ENCODE measurements around the gene REEP2. TPM values are rescaled to one million over a fixed set of nuclear protein-coding genes. Genes with fewer than 3 reads are reported as not detected.
A peak's percentile ranks its signal among the peaks of the same experiment; 100 is the strongest.

The REEP2 gene
- polyA plus RNA-seq, 1 donor from 2014 or later, result not detected

- Mint-ChIP-seq H3K27me3 (no peaks in the 10 kb centered on the region), H3K4me3 (no peak overlapping the region), H3K27ac (no peak overlapping the region), H3K9me3 (no peaks in the 10 kb centered on the region), H3K4me1 (peaks cover 7 to 13% (median 9%) of the 10 kb centered on the region in 3 donors), H3K36me3 (no peaks in the 10 kb centered on the region)
Measured at GRCh38 chr5:138441221-138441620, 2.4 kb downstream of the REEP2 start.

- Mint-ChIP-seq H3K27me3 (peaks cover 1% of the 10 kb centered on the region), H3K36me3 (no peaks in the 10 kb centered on the region), H3K4me1 (peaks cover 0 to 6% (median 5%) of the 10 kb centered on the region in 3 donors), H3K9me3 (no peaks in the 10 kb centered on the region), H3K4me3 (no peak overlapping the region), H3K27ac (peak overlapping the region in 1 of 3 donors; percentile 73)
Measured at GRCh38 chr5:138444078-138444773, 5.4 kb downstream of the REEP2 start.

- peaks cover 3% of the 10 kb centered on the region for H3K27me3 Mint-ChIP-seq
- no peaks in the 10 kb centered on the region for H3K9me3 Mint-ChIP-seq
- H3K36me3 Mint-ChIP-seq, result no peaks in the 10 kb centered on the region
- no peak overlapping the region for H3K4me3 Mint-ChIP-seq
- peak overlapping the region in 1 of 3 donors; percentile 73 for H3K27ac Mint-ChIP-seq
- H3K4me1 Mint-ChIP-seq, result peaks cover 2 to 5% (median 4%) of the 10 kb centered on the region in 3 donors
Measured at GRCh38 chr5:138444774-138445546, 6.1 kb downstream of the REEP2 start.

DNA sequence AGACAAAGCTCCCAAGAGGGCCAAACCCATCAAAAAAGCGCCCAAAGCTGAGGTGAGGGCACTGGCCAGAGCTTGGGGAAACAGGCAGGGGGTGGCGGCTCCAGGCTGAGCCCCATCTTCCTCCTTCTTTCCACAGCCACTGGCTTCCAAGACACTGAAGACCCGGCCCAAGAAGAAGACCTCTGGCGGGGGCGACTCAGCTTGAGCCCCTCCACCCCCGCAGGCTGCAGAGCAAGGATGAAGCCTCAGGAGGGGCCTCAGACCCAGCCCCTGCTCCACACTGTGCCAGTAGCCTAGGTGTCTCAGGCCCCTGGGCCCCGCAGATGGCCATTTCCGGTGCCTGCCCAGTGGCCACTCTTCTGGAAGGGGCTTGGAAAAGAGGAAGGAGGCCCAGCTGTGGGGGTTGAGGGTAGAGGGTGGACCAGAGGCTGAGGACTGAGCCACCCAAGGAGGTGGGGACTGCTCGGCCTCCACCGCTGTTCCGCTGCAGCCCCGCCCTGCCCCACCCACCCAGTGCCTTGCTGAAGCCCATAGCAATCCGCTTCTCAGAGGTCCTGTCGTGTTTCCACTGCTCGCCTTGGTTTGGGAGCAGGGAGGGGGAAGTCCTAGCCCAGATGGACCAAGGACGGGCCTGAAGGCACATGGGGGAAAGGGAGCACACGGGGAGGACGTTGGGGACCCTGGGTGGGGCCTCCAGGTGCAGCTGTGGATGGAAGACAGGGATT lies 6.9 kb downstream of the REEP2 start:
- H3K4me3 Mint-ChIP-seq, result no peak overlapping the region
- peaks cover 3 to 5% (median 5%) of the 10 kb centered on the region in 3 donors for H3K4me1 Mint-ChIP-seq

GRCh38 chr5:138448070-138448469 lies 9.2 kb downstream of the REEP2 start:
- Mint-ChIP-seq H3K27me3 (peaks cover 6% of the 10 kb centered on the region), H3K9me3 (no peaks in the 10 kb centered on the region), H3K4me1 (peaks cover 3 to 5% (median 5%) of the 10 kb centered on the region in 3 donors)

More for the DNA sequence above, 6.9 kb downstream of the REEP2 start:
- H3K9me3 Mint-ChIP-seq, result no peaks in the 10 kb centered on the region
- peaks cover 6% of the 10 kb centered on the region for H3K27me3 Mint-ChIP-seq
- no peak overlapping the region for H3K27ac Mint-ChIP-seq
- H3K36me3 Mint-ChIP-seq, result no peaks in the 10 kb centered on the region

GRCh38 chr5:138448481-138449398 lies 9.9 kb downstream of the REEP2 start:
- Mint-ChIP-seq H3K4me3 (no peak overlapping the region), H3K27ac (no peak overlapping the region), H3K36me3 (no peaks in the 10 kb centered on the region), H3K27me3 (peaks cover 6% of the 10 kb centered on the region), H3K9me3 (no peaks in the 10 kb centered on the region), H3K4me1 (peaks cover 3 to 5% (median 5%) of the 10 kb centered on the region in 3 donors)

More at GRCh38 chr5:138448070-138448469, 9.2 kb downstream of the REEP2 start:
- no peaks in the 10 kb centered on the region for H3K36me3 Mint-ChIP-seq
- no peak overlapping the region for H3K27ac Mint-ChIP-seq
- H3K4me3 Mint-ChIP-seq, result no peak overlapping the region

DNA sequence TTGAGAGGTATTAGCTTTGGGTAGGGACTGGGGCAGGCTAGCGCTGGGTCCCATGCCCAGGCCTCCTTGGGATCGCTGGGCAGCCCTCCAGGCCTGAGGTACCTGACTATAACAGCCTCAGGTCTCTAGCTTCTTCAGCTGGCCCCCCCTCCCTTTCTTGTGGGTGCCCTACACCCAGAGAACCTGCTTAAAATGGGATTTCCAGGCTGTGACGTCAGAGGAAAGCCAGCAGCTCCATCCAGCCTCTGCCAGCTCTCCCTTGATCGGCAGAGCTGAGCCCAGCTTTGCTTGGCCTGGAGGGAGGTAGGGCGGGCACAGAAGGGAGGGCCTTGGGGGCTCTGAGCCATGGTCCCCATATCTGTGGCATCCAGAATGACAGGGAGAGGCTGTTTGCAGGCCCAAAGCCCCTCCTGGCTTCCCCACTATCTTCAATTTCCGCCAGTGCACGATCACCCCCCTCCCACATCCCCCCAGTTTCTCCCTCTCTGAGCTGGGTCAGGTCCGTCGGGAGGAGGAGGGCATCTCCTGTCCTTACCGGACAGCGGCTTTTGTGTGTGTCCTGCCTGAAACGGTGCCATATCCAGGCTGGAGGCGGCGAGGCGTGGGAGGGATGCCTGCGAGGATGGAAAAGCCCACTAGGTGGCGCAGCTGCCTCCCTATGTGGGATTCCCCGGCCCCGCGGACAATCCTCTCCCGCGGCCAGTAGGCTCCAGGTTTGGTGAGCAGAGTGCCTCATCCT lies 10.8 kb downstream of the REEP2 start:
- Mint-ChIP-seq H3K27me3 (peaks cover 6% of the 10 kb centered on the region), H3K4me3 (peak overlapping the region in 2 of 4 donors; percentile 47 to 72), H3K36me3 (no peaks in the 10 kb centered on the region), H3K4me1 (peaks cover 3 to 5% (median 5%) of the 10 kb centered on the region in 3 donors), H3K27ac (peak overlapping the region in 1 of 3 donors; percentile 13), H3K9me3 (no peaks in the 10 kb centered on the region)

GRCh38 chr5:138450971-138451370 lies 12.1 kb downstream of the REEP2 start:
- no peak overlapping the region for H3K4me3 Mint-ChIP-seq
- no peak overlapping the region for H3K27ac Mint-ChIP-seq
- peaks cover 5 to 6% (median 5%) of the 10 kb centered on the region in 3 donors for H3K4me1 Mint-ChIP-seq
- H3K36me3 Mint-ChIP-seq, result no peaks in the 10 kb centered on the region
- H3K9me3 Mint-ChIP-seq, result no peaks in the 10 kb centered on the region
- peaks cover 6% of the 10 kb centered on the region for H3K27me3 Mint-ChIP-seq

DNA sequence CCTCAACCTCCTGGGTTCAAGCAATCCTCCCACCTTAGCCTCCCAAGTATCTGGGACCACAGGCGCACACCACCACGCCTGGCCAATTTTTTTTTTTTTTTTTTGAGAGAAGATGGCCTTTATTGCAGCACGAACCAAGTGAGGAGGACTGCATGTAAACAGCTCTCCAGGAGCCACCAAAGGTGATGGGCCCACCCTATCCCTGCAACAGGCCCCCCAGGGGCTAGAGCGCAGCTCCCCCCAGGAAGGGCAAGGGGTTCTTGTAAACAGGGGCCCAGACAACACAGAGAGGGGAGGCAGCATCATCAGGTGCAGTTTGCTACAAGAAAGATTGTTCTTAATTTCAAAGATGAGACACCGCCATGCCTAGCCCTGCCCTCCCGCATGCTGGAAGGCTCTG lies 13.9 kb downstream of the REEP2 start:
- Mint-ChIP-seq H3K4me1 (peaks cover 5 to 8% (median 5%) of the 10 kb centered on the region in 3 donors), H3K27me3 (peaks cover 6% of the 10 kb centered on the region), H3K36me3 (no peaks in the 10 kb centered on the region), H3K27ac (no peak overlapping the region), H3K9me3 (no peaks in the 10 kb centered on the region), H3K4me3 (no peak overlapping the region)

- Mint-ChIP-seq H3K9me3 (no peaks in the 10 kb centered on the region), H3K36me3 (no peaks in the 10 kb centered on the region), H3K4me3 (no peak overlapping the region), H3K4me1 (peaks cover 5 to 8% (median 7%) of the 10 kb centered on the region in 3 donors), H3K27ac (no peak overlapping the region), H3K27me3 (peaks cover 4% of the 10 kb centered on the region)
Measured at GRCh38 chr5:138453590-138453989, 14.7 kb downstream of the REEP2 start.

GRCh38 chr5:138454121-138454520 lies 15.3 kb downstream of the REEP2 start:
- Mint-ChIP-seq H3K36me3 (no peaks in the 10 kb centered on the region), H3K27ac (no peak overlapping the region), H3K9me3 (no peaks in the 10 kb centered on the region), H3K27me3 (peaks cover 4% of the 10 kb centered on the region), H3K4me3 (no peak overlapping the region), H3K4me1 (peaks cover 8 to 12% (median 9%) of the 10 kb centered on the region in 3 donors)

DNA sequence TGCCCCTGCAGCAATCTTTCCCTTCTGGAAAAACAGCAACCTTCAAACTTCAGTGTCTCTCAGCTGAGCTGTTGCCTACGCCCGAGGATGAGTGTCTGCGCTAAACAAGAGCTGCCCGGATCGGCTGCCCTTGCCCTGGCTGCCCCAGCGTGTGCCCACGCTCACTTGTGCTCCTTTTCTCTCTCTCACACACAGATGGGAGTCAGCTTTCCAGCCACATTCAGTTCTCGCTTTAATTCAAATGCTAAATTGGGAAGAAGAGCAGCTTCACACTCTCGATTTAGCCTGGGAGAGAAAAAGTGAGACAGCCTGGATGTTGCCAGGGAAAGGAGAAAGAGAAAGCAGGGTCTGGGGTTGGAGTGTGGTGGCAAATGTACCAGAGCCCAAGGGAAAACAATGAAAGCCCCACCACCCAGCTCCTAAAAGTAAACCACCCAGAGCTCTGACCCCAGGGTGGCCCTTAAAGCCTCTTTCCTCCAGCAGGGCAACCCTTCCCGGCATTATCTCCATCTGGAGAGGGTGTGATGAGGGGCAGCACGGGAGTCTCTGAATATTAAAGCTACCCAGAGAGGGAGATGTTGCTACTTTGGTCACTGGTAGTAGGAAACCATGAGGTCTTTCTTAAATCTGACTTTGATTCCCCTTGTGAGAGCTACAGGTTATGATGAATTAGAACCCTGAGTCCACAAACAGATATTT lies 16.5 kb downstream of the REEP2 start:
- H3K27me3 Mint-ChIP-seq, result peaks cover under 1% of the 10 kb centered on the region
- H3K27ac Mint-ChIP-seq, result peak overlapping the region in 2 of 3 donors; percentile 14 to 37
- H3K4me3 Mint-ChIP-seq, result no peak overlapping the region
- H3K9me3 Mint-ChIP-seq, result no peaks in the 10 kb centered on the region
- peaks cover 12 to 14% (median 12%) of the 10 kb centered on the region in 3 donors for H3K4me1 Mint-ChIP-seq
- H3K36me3 Mint-ChIP-seq, result no peaks in the 10 kb centered on the region
